Measurements from ENCODE around the gene MARCHF7. TPM values are rescaled to one million over a fixed set of nuclear protein-coding genes. Genes with fewer than 3 reads are reported as not detected.

Gene MARCHF7
- total RNA-seq, 1 donor from 2014 or later: 105 TPM

- no peaks in the 10 kb centered on the region for H3K36me3 Mint-ChIP-seq (ENCODE audit: low read depth, unreplicated experiment)
- H3K27me3 ChIP-seq (ENCODE audit: insufficient read depth, low read length): no peaks in the 10 kb centered on the region
- H3K9me3 ChIP-seq (ENCODE audit: insufficient read depth, low read depth, low read length): no peaks in the 10 kb centered on the region
- H3K9ac ChIP-seq (ENCODE audit: low read length): no peak overlapping the region
- H3K4me3 ChIP-seq (ENCODE audit: insufficient read depth, low read depth, low read length): no peak overlapping the region
- no peaks in the 10 kb centered on the region for H3K27me3 Mint-ChIP-seq (ENCODE audit: low read depth, unreplicated experiment)
- H3K4me2 ChIP-seq (ENCODE audit: low read length): no peak overlapping the region
- TF ChIP-seq CTCF (IDR thresholded peaks at IDR 0.05; ENCODE audit: insufficient read depth, low read depth, low read length): no peak
- TF ChIP-seq EZH2 (IDR thresholded peaks at IDR 0.05; ENCODE audit: insufficient read depth, low read length): no peak
- H3K4me1 Mint-ChIP-seq (ENCODE audit: low read depth, unreplicated experiment): peaks cover 23% of the 10 kb centered on the region
- H3K79me2 ChIP-seq (ENCODE audit: insufficient read depth, low read length): no peaks in the 10 kb centered on the region
- no peak overlapping the region for H3K4me3 Mint-ChIP-seq (ENCODE audit: unreplicated experiment)
- FAIRE-seq (peak; percentile 9), DNase-seq (ENCODE audit: low read depth) (peak; percentile 73)
- no peak overlapping the region for H2AFZ ChIP-seq (ENCODE audit: low read depth, low read length)
- H3K27ac Mint-ChIP-seq (ENCODE audit: unreplicated experiment): peak overlapping the region; percentile 59
- H4K20me1 ChIP-seq (ENCODE audit: insufficient read depth, low read length): no peaks in the 10 kb centered on the region
- H3K4me1 ChIP-seq (ENCODE audit: insufficient read depth, low read length): peaks cover 10% of the 10 kb centered on the region
- no peaks in the 10 kb centered on the region for H3K36me3 ChIP-seq (ENCODE audit: insufficient read depth, low read length)
- H3K27ac ChIP-seq (ENCODE audit: low read depth, low read length): peak overlapping the region; percentile 72
- H3K9me3 Mint-ChIP-seq (ENCODE audit: unreplicated experiment): no peaks in the 10 kb centered on the region
These were observed 27.5 kb upstream of the MARCHF7 start for GRCh38 chr2:159684796-159685195.

DNA sequence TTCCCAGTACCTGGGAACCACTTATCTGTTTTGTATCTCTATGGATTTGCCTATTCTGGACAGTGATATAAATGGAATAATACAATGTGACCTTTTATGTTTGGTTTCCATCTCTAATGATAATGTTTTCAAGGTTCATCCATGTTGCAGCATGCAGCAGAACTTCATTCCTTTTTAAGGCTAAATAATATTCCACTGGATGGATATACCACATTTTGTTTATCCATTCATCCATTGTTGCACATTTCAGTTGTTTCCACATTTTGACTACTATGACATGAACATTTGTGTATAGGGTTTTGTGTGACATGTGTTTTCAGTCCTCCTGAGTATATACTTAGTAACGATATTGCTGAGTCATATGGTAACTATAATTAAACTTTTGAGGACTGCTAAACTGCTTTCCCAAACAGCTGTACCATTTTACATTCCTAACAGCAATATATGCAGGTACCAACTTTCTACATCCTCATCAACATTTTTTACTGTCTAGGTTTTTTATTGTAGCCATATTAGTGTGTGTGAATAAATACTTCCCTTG, 17.7 kb upstream of the MARCHF7 start:
- Mint-ChIP-seq H3K27me3 (ENCODE audit: low read depth, unreplicated experiment) (no peaks in the 10 kb centered on the region), H3K36me3 (ENCODE audit: low read depth, unreplicated experiment) (no peaks in the 10 kb centered on the region), H3K27ac (ENCODE audit: unreplicated experiment) (no peak overlapping the region), H3K4me1 (ENCODE audit: low read depth, unreplicated experiment) (no peaks in the 10 kb centered on the region), H3K9me3 (ENCODE audit: unreplicated experiment) (no peaks in the 10 kb centered on the region), H3K4me3 (ENCODE audit: unreplicated experiment) (no peak overlapping the region)
- Histone ChIP-seq H4K20me1 (ENCODE audit: insufficient read depth, low read length) (no peaks in the 10 kb centered on the region), H3K4me1 (ENCODE audit: insufficient read depth, low read length) (no peaks in the 10 kb centered on the region), H3K79me2 (ENCODE audit: insufficient read depth, low read length) (no peaks in the 10 kb centered on the region), H3K9me3 (ENCODE audit: insufficient read depth, low read depth, low read length) (no peaks in the 10 kb centered on the region), H3K9ac (ENCODE audit: low read length) (no peak overlapping the region), H3K4me3 (ENCODE audit: insufficient read depth, low read depth, low read length) (no peak overlapping the region), H3K4me2 (ENCODE audit: low read length) (no peak overlapping the region), H3K27me3 (ENCODE audit: insufficient read depth, low read length) (no peaks in the 10 kb centered on the region), H3K36me3 (ENCODE audit: insufficient read depth, low read length) (no peaks in the 10 kb centered on the region), H2AFZ (ENCODE audit: low read depth, low read length) (no peak overlapping the region), H3K27ac (ENCODE audit: low read depth, low read length) (no peak overlapping the region)
- no peak for TF ChIP-seq EZH2 (IDR thresholded peaks at IDR 0.05; ENCODE audit: insufficient read depth, low read length)
- no peak for TF ChIP-seq CTCF (IDR thresholded peaks at IDR 0.05; ENCODE audit: insufficient read depth, low read depth, low read length)
- no peak for DNase-seq (ENCODE audit: low read depth)
- no peak for FAIRE-seq

DNA sequence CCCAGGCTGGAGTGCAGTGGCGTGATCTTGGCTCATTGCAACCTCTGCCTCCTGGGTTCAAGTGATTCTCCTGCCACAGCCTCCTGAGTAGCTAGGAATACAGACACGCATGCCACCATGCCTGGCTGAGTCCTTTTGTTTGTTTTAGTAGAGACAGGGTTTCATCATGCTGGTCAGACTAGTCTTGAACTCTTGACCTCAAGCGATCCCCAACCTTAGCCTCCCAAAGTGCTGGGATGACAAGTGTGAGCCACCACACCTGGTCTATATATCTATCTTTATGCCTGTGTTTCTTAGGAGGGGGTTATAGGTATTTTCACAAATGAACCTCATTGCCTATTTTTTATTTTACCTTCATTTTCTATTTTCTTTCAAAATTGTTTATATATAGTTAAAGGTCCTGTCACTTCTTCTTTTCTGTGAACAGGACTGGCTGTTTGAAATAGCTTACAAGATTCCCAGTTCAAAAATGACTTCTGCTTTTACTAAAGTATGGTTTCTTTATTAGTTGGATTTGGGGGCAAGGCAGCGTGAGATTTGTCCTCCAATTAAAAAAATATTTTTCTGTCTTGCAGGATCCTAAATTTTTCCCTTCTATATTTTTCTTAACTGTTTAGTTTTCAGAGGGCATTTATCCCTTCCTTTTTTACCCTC, 16.4 kb upstream of the MARCHF7 start:
- H3K27me3 Mint-ChIP-seq (ENCODE audit: low read depth, unreplicated experiment): no peaks in the 10 kb centered on the region
- H3K4me1 Mint-ChIP-seq (ENCODE audit: low read depth, unreplicated experiment): no peaks in the 10 kb centered on the region
- Histone ChIP-seq H3K9me3 (ENCODE audit: insufficient read depth, low read depth, low read length) (no peaks in the 10 kb centered on the region), H3K27ac (ENCODE audit: low read depth, low read length) (no peak overlapping the region), H4K20me1 (ENCODE audit: insufficient read depth, low read length) (no peaks in the 10 kb centered on the region), H3K36me3 (ENCODE audit: insufficient read depth, low read length) (no peaks in the 10 kb centered on the region), H2AFZ (ENCODE audit: low read depth, low read length) (no peak overlapping the region), H3K79me2 (ENCODE audit: insufficient read depth, low read length) (no peaks in the 10 kb centered on the region), H3K27me3 (ENCODE audit: insufficient read depth, low read length) (no peaks in the 10 kb centered on the region), H3K4me1 (ENCODE audit: insufficient read depth, low read length) (no peaks in the 10 kb centered on the region), H3K9ac (ENCODE audit: low read length) (no peak overlapping the region), H3K4me2 (ENCODE audit: low read length) (no peak overlapping the region), H3K4me3 (ENCODE audit: insufficient read depth, low read depth, low read length) (no peak overlapping the region)
- TF ChIP-seq EZH2 (IDR thresholded peaks at IDR 0.05; ENCODE audit: insufficient read depth, low read length) (no peak), CTCF (IDR thresholded peaks at IDR 0.05; ENCODE audit: insufficient read depth, low read depth, low read length) (no peak)
- no peak overlapping the region for H3K27ac Mint-ChIP-seq (ENCODE audit: unreplicated experiment)
- H3K4me3 Mint-ChIP-seq (ENCODE audit: unreplicated experiment): no peak overlapping the region
- no peaks in the 10 kb centered on the region for H3K9me3 Mint-ChIP-seq (ENCODE audit: unreplicated experiment)
- no peaks in the 10 kb centered on the region for H3K36me3 Mint-ChIP-seq (ENCODE audit: low read depth, unreplicated experiment)
- FAIRE-seq (no peak), DNase-seq (ENCODE audit: low read depth) (no peak)

Data from astrocyte (in vitro differentiated cells and primary cell).